DOHH2 (cell line): ENCODE measurements around the gene TRAPPC4.

Experiments used
- H3F3A ChIP-seq: fragments of 200-600 bp; sonication (generic), shearing (Covaris generic); 2 replicates; pipeline ENCODE4 v1.6.0; 2016; ENCODE audit warnings: antibody characterized with exemption, mild to moderate bottlenecking; ENCODE audit not compliant: control insufficient read depth, insufficient read depth
- H3K27ac ChIP-seq: fragments of 200-600 bp; sonication (generic); 2 replicates; pipeline ENCODE4 v1.5.1; 2014; ENCODE audit warnings: low read depth, mild to moderate bottlenecking, low read length, moderate library complexity
- H3K27me3 ChIP-seq: fragments of 200-600 bp; sonication (generic); 2 replicates; pipeline ENCODE4 v1.6.1; 2014; ENCODE audit warnings: mild to moderate bottlenecking, low read length, mixed read lengths; ENCODE audit not compliant: control insufficient read depth
- H3K36me3 ChIP-seq: fragments of 200-600 bp; sonication (generic); 2 replicates; pipeline ENCODE4 v1.6.1; 2014; ENCODE audit warnings: mild to moderate bottlenecking, low read length, moderate library complexity, mixed read lengths; ENCODE audit not compliant: control insufficient read depth
- H3K4me1 ChIP-seq: fragments of 200-600 bp; sonication (generic); 2 replicates; pipeline ENCODE4 v1.6.1; 2014; ENCODE audit warnings: mild to moderate bottlenecking, low read length, mixed read lengths; ENCODE audit not compliant: control insufficient read depth
- H3K4me2 ChIP-seq: fragments of 200-600 bp; sonication (generic); 2 replicates; pipeline ENCODE4 v1.6.0; 2014; ENCODE audit warnings: mild to moderate bottlenecking, low read length, moderate library complexity
- H3K4me3 ChIP-seq: fragments of 200-600 bp; sonication (generic); 2 replicates; pipeline ENCODE4 v1.5.1; 2014; ENCODE audit warnings: mild to moderate bottlenecking, low read length, mixed read lengths
- H3K79me2 ChIP-seq: fragments of 200-600 bp; sonication (generic); 2 replicates; pipeline ENCODE4 v1.6.1; 2014; ENCODE audit warnings: mild to moderate bottlenecking, low read length, mixed read lengths; ENCODE audit not compliant: control insufficient read depth
- H3K9me2 ChIP-seq: fragments of 200-600 bp; sonication (generic); replicated peaks from 2 replicates; pipeline ENCODE4 v1.6.1; 2014; ENCODE audit warnings: mild to moderate bottlenecking, low read length, mixed read lengths; ENCODE audit not compliant: control insufficient read depth
- H3K9me3 ChIP-seq: fragments of 200-600 bp; sonication (generic); 2 replicates; pipeline ENCODE4 v1.6.1; 2014; ENCODE audit warnings: antibody characterized with exemption, low read length, mixed read lengths; ENCODE audit not compliant: control insufficient read depth, insufficient read depth
- H4K20me1 ChIP-seq: fragments of 200-600 bp; sonication (generic); 2 replicates; pipeline ENCODE4 v1.6.0; 2014; ENCODE audit warnings: low read depth, mild to moderate bottlenecking, antibody characterized with exemption, low read length, moderate library complexity; ENCODE audit not compliant: control insufficient read depth, insufficient read depth
- EZH2phosphoT487 ChIP-seq: fragments of 200-600 bp; sonication (generic); IDR thresholded peaks from 2 replicates; pipeline ENCODE4 v1.6.1; 2017; ENCODE audit warnings: borderline replicate concordance, mild to moderate bottlenecking, antibody characterized with exemption, low read length, moderate library complexity, mixed read lengths
- TF ChIP-seq, protein P1 (sequence below): fragments of 200-600 bp; sonication (generic); IDR thresholded peaks from one replicate; pipeline ENCODE4 v1.5.1; 2014; ENCODE audit warnings: antibody characterized with exemption, mild to moderate bottlenecking, low read depth, low read length; ENCODE audit not compliant: poor library complexity, severe bottlenecking

The TRAPPC4 gene

DNA sequence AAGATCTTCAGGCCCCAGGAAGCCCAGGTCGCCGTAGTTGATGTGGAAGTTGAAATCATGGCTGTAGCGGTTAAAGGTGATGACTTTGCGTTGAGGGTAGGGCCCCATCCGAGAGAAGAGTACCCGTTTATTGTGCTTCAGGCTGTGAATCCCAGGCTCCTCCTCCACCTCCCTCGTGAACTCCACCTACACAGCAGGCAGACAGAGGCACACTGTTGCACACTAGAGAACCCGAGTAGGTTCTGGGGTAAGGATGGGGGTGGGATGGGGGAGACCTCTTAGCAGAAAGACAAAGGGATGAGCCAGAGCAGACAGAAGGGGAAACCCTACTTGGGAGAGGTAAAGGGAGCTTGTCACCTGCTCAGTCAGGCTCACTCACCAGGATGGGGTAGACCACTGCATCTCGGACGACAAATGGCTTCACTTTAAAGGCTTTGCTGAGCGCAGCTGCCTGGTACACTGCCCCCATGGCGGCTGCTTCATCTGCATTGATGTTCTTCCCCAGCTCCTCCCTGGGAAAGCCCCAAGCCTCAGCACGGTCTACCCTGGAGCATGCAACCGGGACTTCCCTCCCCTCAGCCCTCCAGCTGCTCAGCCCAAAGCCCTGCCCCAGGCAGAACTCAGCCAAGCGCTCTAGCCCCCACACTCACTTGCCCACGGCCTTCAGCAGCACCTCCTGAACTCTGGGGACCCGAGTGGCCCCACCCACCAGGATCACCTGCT is 33.0 kb downstream of the TRAPPC4 start:
- Histone ChIP-seq H3K36me3 (peaks cover 86% of the 10 kb centered on the region), H3K4me1 (peaks cover 11% of the 10 kb centered on the region), H3K27me3 (no peaks in the 10 kb centered on the region), H4K20me1 (peaks cover 12% of the 10 kb centered on the region; the same call in 1 of the 2 replicates), H3K9me2 (no peaks in the 10 kb centered on the region), H3K4me2 (no peak overlapping the region), H3K4me3 (no peak overlapping the region), H3K79me2 (peaks cover 23% of the 10 kb centered on the region), H3K27ac (no peak overlapping the region), H3K9me3 (no peaks in the 10 kb centered on the region), H3F3A (no peaks in the 10 kb centered on the region)
- TF ChIP-seq, protein P1, sequence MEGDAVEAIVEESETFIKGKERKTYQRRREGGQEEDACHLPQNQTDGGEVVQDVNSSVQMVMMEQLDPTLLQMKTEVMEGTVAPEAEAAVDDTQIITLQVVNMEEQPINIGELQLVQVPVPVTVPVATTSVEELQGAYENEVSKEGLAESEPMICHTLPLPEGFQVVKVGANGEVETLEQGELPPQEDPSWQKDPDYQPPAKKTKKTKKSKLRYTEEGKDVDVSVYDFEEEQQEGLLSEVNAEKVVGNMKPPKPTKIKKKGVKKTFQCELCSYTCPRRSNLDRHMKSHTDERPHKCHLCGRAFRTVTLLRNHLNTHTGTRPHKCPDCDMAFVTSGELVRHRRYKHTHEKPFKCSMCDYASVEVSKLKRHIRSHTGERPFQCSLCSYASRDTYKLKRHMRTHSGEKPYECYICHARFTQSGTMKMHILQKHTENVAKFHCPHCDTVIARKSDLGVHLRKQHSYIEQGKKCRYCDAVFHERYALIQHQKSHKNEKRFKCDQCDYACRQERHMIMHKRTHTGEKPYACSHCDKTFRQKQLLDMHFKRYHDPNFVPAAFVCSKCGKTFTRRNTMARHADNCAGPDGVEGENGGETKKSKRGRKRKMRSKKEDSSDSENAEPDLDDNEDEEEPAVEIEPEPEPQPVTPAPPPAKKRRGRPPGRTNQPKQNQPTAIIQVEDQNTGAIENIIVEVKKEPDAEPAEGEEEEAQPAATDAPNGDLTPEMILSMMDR: no peak
- no peak for TF ChIP-seq EZH2phosphoT487

DNA sequence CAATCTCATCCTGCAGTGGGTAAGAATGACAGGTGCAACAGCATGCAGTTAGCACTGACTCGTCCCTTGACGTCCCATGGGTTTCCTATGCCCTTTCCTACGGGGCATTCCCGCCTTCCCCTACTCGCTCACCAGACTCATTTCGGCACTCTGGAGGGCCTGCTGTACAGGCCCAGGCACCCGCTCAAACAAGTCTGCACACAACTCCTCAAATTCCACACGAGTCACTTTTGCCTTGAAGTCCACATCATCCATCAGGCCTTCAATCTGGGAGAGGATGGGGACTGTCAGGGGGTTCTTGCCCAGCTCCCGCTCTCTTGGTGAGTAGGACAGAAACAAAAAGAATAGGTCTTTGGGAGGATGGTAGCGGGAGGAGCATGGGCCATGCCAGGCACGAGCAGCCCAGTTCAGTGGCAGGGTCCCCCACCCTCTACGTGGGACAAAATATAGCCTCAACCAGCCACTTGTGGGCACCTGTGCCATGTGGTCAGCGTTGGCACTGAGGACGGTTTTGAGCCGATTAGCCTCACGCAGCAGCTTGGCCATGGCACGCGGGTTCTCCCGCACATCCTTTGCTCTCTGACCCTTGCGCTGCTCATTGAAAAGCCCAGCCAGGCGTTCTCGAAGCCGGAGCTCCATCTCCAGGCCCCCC is 33.7 kb downstream of the TRAPPC4 start:
- Histone ChIP-seq H3K9me2 (no peaks in the 10 kb centered on the region), H3K36me3 (peaks cover 83% of the 10 kb centered on the region)

GRCh38 chr11:119054418-119054817 is 35.9 kb downstream of the TRAPPC4 start:
- Histone ChIP-seq H3K9me2 (no peaks in the 10 kb centered on the region), H3K79me2 (peaks cover 37% of the 10 kb centered on the region), H3K4me1 (peaks cover 17% of the 10 kb centered on the region), H3K4me3 (no peak overlapping the region), H3K4me2 (no peak overlapping the region), H4K20me1 (peaks cover 8% of the 10 kb centered on the region; the same call in 1 of the 2 replicates), H3K27me3 (no peaks in the 10 kb centered on the region), H3K36me3 (peaks cover 65% of the 10 kb centered on the region), H3K9me3 (no peaks in the 10 kb centered on the region), H3K27ac (no peak overlapping the region), H3F3A (no peaks in the 10 kb centered on the region)
- TF ChIP-seq, protein P1: no peak
- no peak for TF ChIP-seq EZH2phosphoT487

More for the DNA sequence above, 33.7 kb downstream of the TRAPPC4 start:
- no peak overlapping the region for H3K27ac ChIP-seq
- H4K20me1 ChIP-seq: peaks cover 12% of the 10 kb centered on the region; the same call in 1 of the 2 replicates
- TF ChIP-seq EZH2phosphoT487: no peak
- TF ChIP-seq, protein P1: no peak
- no peak overlapping the region for H3K4me2 ChIP-seq
- no peaks in the 10 kb centered on the region for H3F3A ChIP-seq
- H3K9me3 ChIP-seq: no peaks in the 10 kb centered on the region
- no peak overlapping the region for H3K4me3 ChIP-seq
- peaks cover 26% of the 10 kb centered on the region for H3K79me2 ChIP-seq
- no peaks in the 10 kb centered on the region for H3K27me3 ChIP-seq
- H3K4me1 ChIP-seq: peaks cover 11% of the 10 kb centered on the region
